ENCODE results near the gene CHMP3.

Gene CHMP3

DNA sequence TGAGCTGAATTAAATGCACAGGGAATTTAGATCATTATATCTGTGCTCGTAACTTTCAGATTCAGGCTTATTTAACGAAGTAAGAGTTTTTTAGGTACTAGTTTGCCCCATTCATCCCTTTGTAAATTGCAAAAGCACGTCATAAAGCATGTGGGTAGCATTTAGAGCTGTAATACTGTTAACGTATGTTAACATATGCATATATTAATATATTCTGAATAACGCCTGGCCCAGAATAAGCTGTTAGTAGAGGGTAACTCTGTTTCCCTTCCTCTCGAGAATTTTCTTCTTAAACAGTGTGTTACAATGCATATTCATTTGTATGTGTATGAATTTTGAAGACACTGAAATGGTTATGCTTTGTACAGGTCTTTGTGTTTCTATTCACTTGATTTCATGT, 91.6 kb downstream of the CHMP3 start:
- in situ Hi-C loops (cut with MboI; ENCODE audit: low sequenced_read_pairs): no loop called here

DNA sequence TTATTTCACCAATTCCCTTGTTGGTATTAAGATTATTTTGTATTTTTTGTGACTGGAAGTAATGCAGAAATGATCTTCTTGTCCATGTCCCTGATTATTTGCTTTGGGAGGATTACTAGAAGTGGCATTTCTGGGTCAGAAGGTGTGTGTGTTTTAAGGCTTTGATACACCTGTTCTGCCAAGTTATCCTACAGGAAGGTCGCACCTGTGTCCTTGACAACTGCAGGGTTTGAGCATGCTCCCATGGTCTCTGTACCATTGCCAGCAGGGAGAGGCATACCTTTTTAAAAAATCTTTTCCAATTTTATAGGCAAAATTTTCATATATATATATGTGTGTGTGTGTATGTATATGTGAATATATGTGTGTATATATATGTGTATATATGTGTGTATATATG, 92.4 kb downstream of the CHMP3 start:
- in situ Hi-C loops (cut with MboI; ENCODE audit: low sequenced_read_pairs): no loop called here

GRCh38 chr2:86468162-86469033, 94.8 kb downstream of the CHMP3 start:
- in situ Hi-C loops (cut with MboI; ENCODE audit: low sequenced_read_pairs): no loop called here

DNA sequence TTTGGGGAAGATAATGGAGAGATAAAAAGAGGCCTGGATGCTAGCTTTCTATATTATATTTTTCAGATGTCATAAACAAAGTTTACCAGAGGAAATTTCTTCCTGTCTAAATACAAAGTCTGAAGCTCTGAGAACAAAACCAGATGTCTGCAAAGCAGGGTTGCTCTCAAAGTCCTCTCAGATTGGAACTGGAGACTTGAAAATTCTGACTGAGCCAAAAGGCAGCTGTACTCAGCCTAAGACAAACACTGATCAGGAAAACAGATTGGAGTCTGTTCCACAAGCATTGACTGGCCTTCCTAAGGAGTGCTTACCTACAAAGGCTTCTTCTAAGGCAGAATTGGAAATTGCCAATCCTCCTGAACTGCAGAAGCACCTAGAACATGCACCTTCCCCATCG, 96.9 kb downstream of the CHMP3 start:
- in situ Hi-C loops (cut with MboI; ENCODE audit: low sequenced_read_pairs): no loop called here

DNA sequence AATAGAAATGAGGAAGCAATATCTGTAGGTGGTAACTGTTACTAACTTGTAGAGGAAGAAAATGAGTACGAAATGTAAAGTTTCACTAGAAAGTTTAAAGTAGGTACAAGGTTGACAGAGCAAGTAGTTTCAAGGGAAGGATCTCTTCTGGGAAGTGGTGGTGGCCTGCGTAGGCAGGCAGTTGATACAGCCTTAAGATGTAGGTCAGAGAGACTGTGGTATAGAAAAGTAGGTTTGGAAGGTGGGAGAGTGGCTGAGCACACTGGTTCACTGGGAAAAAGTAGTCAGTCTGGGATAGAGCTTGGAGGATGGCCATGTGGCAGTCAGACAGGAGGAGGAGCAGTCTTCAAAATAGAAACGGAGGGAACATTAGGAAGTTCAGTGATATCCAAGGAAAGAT, 98.6 kb downstream of the CHMP3 start:
- in situ Hi-C loops (cut with MboI; ENCODE audit: low sequenced_read_pairs): no loop called here

GRCh38 chr2:86461042-86461743, 102.0 kb downstream of the CHMP3 start:
- in situ Hi-C loops (cut with MboI; ENCODE audit: low sequenced_read_pairs): no loop called here

GRCh38 chr2:86455181-86455580, 108.1 kb downstream of the CHMP3 start:
- in situ Hi-C loops (cut with MboI; ENCODE audit: low sequenced_read_pairs): no loop called here

DNA sequence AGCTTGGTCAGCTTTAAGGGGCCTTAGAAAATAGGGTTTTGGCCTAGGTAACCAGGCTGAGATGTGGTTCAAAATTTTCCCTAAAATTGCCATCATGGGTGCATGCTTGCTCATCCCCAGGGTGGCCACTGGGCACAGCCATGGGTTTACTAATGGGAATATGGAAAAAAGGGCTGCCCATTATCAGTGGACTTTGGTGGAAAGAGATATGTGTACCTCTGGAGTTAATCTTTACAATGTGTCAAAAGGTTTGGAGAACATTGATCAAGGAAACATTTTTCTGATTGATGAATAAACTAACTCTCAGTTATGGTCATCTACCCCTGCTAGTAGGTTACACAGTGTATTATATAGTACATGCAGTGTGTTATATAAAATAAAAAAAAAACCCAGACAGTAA, 109.0 kb downstream of the CHMP3 start:
- in situ Hi-C loops (cut with MboI; ENCODE audit: low sequenced_read_pairs): no loop called here

GRCh38 chr2:86453836-86454235, 109.4 kb downstream of the CHMP3 start:
- in situ Hi-C loops (cut with MboI; ENCODE audit: low sequenced_read_pairs): no loop called here
